Thyroid gland (tissue), 4 donors: Measurements from ENCODE around the gene ALOX5AP.

Experiments used
- POLR2A ChIP-seq, 2 donors: fragments of 450-650 bp; IDR thresholded peaks; one replicate each; pipeline ENCODE4 v1.6.1; 2017; ENCODE audit warnings: antibody characterized with exemption in 2 of 2, mild to moderate bottlenecking in 2 of 2, moderate library complexity in 1 of 2
- TF ChIP-seq, protein P1 (sequence below), 6 experiments: fragments of 200-600 bp in 3 of 6; fragments of 450-650 bp in 3 of 6; sonication (generic) in 3 of 6; IDR thresholded peaks; one replicate each; pipeline ENCODE4 v1.5.1; 2016 to 2019; ENCODE audit warnings: antibody characterized with exemption in 6 of 6, mild to moderate bottlenecking in 2 of 6, inconsistent platforms in 1 of 6, moderate library complexity in 1 of 6

DNA sequence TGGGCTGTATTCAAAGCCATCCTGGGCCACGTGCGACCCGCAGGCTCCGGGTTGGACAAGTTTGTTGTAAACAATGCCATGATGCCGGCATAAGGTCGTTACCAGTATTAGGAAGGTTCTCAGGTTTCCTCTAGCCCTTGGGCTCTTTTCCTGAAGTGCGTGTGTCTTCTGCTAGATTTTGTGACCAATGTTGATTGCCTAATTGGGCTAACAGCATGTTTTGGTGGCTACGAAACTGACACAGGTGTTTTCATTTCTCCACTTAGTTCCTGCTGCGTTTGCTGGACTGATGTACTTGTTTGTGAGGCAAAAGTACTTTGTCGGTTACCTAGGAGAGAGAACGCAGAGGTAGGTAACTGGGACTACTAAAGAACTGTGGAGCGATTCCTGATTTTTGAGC, 20.3 kb downstream of the ALOX5AP start:
- no peak for TF ChIP-seq POLR2A (IDR thresholded peaks at IDR 0.05)
- TF ChIP-seq, protein P1, sequence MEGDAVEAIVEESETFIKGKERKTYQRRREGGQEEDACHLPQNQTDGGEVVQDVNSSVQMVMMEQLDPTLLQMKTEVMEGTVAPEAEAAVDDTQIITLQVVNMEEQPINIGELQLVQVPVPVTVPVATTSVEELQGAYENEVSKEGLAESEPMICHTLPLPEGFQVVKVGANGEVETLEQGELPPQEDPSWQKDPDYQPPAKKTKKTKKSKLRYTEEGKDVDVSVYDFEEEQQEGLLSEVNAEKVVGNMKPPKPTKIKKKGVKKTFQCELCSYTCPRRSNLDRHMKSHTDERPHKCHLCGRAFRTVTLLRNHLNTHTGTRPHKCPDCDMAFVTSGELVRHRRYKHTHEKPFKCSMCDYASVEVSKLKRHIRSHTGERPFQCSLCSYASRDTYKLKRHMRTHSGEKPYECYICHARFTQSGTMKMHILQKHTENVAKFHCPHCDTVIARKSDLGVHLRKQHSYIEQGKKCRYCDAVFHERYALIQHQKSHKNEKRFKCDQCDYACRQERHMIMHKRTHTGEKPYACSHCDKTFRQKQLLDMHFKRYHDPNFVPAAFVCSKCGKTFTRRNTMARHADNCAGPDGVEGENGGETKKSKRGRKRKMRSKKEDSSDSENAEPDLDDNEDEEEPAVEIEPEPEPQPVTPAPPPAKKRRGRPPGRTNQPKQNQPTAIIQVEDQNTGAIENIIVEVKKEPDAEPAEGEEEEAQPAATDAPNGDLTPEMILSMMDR (IDR thresholded peaks at IDR 0.05): no peak
